AG10803 (cell line): ENCODE measurements around the gene SIVA1.

Experiments used
- DNase-seq: peaks from one replicate; pipeline ENCODE4 v3.0.0; 2010; ENCODE audit warnings: low read depth
- H3K4me3 ChIP-seq: 2 replicates; pipeline ENCODE4 v1.5.1; 2011; ENCODE audit warnings: mild to moderate bottlenecking, low read length, control low read depth
- CTCF ChIP-seq: conservative IDR thresholded peaks from 2 replicates; pipeline ENCODE4 v1.5.1; 2011; ENCODE audit warnings: mild to moderate bottlenecking, low read length, control low read depth, inconsistent platforms

SIVA1 gene

GRCh38 chr14:104765517-104765916 is 12.6 kb downstream of the SIVA1 start:
- H3K4me3 ChIP-seq, result no peak overlapping the region
- TF ChIP-seq CTCF, result no peak
- no peak for DNase-seq

- no peak for DNase-seq
- no peak overlapping the region for H3K4me3 ChIP-seq
- TF ChIP-seq CTCF, result no peak
These were observed 13.4 kb downstream of the SIVA1 start for GRCh38 chr14:104766256-104766862.

- no peak overlapping the region for H3K4me3 ChIP-seq
- no peak for TF ChIP-seq CTCF
- no peak for DNase-seq
These were observed 14.1 kb downstream of the SIVA1 start for GRCh38 chr14:104766863-104767633.

- no peak for DNase-seq
- no peak overlapping the region for H3K4me3 ChIP-seq
- no peak for TF ChIP-seq CTCF
These were observed 14.6 kb downstream of the SIVA1 start for GRCh38 chr14:104767634-104767918.

- no peak overlapping the region for H3K4me3 ChIP-seq
- peak; percentile 67 for DNase-seq
- peak; percentile 83 for TF ChIP-seq CTCF
These were observed 15.7 kb downstream of the SIVA1 start for GRCh38 chr14:104768437-104769323.

- TF ChIP-seq CTCF, result no peak
- H3K4me3 ChIP-seq, result no peak overlapping the region
- DNase-seq, result no peak
These were observed 16.6 kb downstream of the SIVA1 start for GRCh38 chr14:104769324-104770071.
